ENCODE data around the gene MAP4K4. TPM values are rescaled to one million over a fixed set of nuclear protein-coding genes. Genes with fewer than 3 reads are reported as not detected.

The MAP4K4 gene
- total RNA-seq, 2 donors from 2014 or later, result 47.5 to 50.4 TPM

DNA sequence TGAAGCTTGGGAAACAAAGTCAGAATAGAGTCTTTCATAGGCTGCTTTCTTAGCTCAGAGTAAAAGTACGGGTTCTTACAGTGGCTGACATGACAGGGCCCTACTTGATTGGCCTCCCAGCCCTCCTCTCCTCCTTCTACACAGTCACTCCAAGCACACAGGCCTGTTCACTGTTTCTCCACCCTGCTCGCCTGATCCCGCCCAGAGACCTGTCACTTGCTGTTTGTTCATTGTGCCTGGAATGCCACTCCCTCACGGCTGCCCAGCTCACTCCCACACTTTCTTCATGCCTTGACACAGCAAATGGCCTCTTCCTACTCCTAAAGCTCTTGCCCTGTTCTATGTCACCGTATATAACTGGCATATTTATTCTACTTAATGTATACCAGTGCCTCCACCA is 104.8 kb downstream of the MAP4K4 start:
- no peak overlapping the region for H3K4me3 ChIP-seq
- DNase-seq (ENCODE audit: low spot score), result no peak
- TF ChIP-seq, protein P1, sequence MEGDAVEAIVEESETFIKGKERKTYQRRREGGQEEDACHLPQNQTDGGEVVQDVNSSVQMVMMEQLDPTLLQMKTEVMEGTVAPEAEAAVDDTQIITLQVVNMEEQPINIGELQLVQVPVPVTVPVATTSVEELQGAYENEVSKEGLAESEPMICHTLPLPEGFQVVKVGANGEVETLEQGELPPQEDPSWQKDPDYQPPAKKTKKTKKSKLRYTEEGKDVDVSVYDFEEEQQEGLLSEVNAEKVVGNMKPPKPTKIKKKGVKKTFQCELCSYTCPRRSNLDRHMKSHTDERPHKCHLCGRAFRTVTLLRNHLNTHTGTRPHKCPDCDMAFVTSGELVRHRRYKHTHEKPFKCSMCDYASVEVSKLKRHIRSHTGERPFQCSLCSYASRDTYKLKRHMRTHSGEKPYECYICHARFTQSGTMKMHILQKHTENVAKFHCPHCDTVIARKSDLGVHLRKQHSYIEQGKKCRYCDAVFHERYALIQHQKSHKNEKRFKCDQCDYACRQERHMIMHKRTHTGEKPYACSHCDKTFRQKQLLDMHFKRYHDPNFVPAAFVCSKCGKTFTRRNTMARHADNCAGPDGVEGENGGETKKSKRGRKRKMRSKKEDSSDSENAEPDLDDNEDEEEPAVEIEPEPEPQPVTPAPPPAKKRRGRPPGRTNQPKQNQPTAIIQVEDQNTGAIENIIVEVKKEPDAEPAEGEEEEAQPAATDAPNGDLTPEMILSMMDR (IDR thresholded peaks at IDR 0.05), result no peak
- peaks cover 0 to 61% of the 10 kb centered on the region in 2 donors for H3K4me1 ChIP-seq
- no peak overlapping the region for H3K27ac ChIP-seq
- no peaks in the 10 kb centered on the region for H3K9me3 ChIP-seq
- no peaks in the 10 kb centered on the region for H3K27me3 ChIP-seq
- no peaks in the 10 kb centered on the region for H3K36me3 ChIP-seq

DNA sequence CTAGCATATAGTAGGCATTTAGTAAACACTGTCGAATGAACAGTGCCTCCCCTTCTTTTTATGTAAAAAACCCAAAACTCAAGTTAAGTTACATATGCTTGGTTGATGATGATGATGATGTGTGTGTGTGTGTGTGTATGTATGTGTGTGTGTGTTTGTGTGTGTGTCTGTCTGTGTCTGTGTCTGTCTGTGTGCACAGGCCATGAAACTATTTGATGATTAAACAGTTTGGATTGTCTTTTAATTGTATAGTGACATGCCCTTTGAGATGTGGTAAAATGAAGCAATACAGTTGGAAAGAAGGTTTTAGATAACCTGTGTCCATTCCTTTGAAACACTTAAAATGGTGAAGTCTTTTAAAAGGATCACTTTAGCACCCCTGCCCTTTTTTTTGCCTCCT is 105.6 kb downstream of the MAP4K4 start:
- Histone ChIP-seq H3K9me3 (no peaks in the 10 kb centered on the region), H3K27me3 (no peaks in the 10 kb centered on the region), H3K4me1 (peaks cover 0 to 63% of the 10 kb centered on the region in 2 donors), H3K36me3 (no peaks in the 10 kb centered on the region), H3K27ac (no peak overlapping the region), H3K4me3 (no peak overlapping the region)
- DNase-seq (ENCODE audit: low spot score), result no peak
- TF ChIP-seq, protein P1 (IDR thresholded peaks at IDR 0.05), result no peak

DNA sequence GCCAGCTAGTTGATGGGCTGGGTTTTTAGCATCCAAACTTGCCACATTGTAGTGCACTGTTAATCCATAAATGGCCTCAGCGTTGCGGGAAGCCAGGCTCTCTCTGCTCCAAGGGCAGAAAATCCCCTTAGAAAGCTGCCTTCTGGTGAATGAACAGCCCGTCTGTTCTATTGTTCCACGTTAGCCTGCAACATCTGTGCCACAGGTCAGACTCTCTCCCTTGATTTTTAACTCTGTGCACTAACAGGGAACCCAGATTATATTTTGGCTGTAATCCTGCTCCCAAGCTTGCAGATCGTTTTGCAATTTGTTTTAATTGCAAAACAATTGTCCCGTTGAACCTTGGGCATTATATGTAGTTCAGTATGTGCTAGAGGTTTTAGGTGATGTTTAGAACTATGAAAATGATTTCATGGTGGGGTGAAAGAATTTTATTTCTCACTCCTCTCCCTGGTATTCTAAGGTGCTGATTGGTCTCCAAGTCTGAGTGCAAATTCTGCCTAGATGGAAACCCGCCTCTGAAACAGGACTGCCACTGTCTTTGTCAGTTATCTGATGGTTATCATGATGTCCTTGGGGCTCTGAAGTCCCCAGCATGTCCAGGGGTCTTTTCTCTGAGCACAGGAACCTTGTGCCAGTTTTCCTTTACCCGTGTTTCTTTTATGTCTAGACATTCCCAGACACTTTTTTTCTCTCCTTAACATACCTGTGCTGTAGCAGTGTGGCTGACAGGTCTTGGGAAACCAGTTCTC is 106.6 kb downstream of the MAP4K4 start:
- TF ChIP-seq, protein P1 (IDR thresholded peaks at IDR 0.05), result no peak
- Histone ChIP-seq H3K27me3 (no peaks in the 10 kb centered on the region), H3K9me3 (no peaks in the 10 kb centered on the region), H3K4me1 (peaks cover 0 to 65% of the 10 kb centered on the region in 2 donors), H3K27ac (no peak overlapping the region), H3K36me3 (no peaks in the 10 kb centered on the region), H3K4me3 (no peak overlapping the region)
- no peak for DNase-seq (ENCODE audit: low spot score)

DNA sequence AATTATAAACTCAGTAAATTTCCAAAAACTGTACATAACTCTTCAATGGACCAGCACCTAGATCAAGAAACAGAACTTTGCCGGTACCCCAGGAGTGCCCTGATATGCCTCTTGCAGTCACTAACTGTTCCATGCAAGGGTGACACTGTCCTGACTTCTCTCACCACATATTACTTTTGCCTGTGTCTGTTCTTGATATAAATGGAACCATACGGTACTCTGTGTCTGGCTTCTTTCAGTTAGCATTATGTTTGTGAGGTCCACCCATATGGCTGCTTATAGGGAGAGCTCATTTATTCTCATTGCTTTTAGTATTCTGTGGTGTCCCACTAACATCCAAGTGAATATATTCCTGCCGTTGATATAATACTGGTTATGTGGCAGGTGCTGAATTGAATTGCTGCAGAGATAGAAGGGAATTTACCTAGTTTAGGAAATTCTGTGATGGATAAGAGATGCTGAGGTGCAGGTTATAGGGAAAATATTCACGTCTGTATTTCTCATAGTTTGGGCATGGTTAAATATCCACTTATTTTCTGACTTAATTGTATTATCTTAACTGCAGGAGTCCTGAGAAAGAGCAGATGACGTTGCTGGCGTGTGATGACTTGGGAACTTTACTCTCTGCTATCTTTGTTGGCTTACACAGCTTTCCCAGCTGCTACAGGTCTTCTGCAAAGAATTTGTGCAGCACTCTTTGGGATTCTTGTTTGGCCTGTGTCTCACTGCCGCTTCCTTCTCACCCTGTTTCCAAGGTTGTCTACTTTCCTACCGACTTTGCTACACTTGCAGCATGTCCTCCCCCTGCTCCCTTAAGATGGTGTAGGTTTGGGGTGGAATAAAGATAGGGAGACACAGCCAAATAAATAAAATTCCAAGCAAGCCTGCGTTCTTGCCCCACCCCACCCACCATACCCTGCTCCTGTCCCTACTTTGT is 107.9 kb downstream of the MAP4K4 start:
- Histone ChIP-seq H3K27ac (peak overlapping the region; percentile 28 to 41), H3K9me3 (no peaks in the 10 kb centered on the region), H3K27me3 (no peaks in the 10 kb centered on the region), H3K36me3 (no peaks in the 10 kb centered on the region), H3K4me3 (no peak overlapping the region), H3K4me1 (peaks cover 0 to 65% of the 10 kb centered on the region in 2 donors)
- no peak for DNase-seq (ENCODE audit: low spot score)
- TF ChIP-seq, protein P1 (IDR thresholded peaks at IDR 0.05), result no peak

DNA sequence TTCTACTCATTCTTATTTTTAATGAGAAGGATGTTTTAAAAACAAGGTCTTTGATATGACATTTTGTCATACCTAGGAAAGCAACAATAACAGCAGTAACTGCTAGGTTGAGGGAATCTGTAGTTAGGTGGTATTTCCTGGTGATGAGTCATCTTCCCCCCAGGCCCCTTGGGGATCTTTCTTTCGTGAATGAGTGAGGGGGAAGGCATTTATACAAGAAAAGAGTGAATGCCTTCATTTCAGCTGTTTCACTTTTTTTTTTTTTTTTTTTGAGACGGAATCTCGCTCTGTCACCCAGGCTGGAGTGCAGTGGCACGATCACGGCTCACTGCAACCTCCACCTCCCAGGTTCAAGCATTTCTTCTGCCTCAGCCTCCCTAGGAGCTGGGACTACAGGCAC is 108.6 kb downstream of the MAP4K4 start:
- DNase-seq (ENCODE audit: low spot score), result no peak
- no peaks in the 10 kb centered on the region for H3K27me3 ChIP-seq
- H3K36me3 ChIP-seq, result no peaks in the 10 kb centered on the region
- no peaks in the 10 kb centered on the region for H3K9me3 ChIP-seq
- H3K27ac ChIP-seq, result peak overlapping the region; percentile 28 to 41
- TF ChIP-seq, protein P1 (IDR thresholded peaks at IDR 0.05), result no peak
- peaks cover 0 to 65% of the 10 kb centered on the region in 2 donors for H3K4me1 ChIP-seq
- H3K4me3 ChIP-seq, result no peak overlapping the region

All from right atrium auricular region (tissue), 2 donors.